Cerebellar nuclear complex (tissue), 1 donor: ENCODE results near the gene LCN6.
"Not testable (repeated sequence)": the region's sequence is repeated elsewhere in the genome, so short reads cannot be mapped to it uniquely, and the experiment has no call there.

Experiments
- DNase-seq, 2 experiments: peaks; one replicate each; lab custom pipeline; 2025; lab: John Stamatoyannopoulos, UW

The LCN6 gene

GRCh38 chr9:136709454-136710109 lies 38.7 kb downstream of the LCN6 start:
- DNase-seq = no peak

GRCh38 chr9:136707849-136708517 lies 40.3 kb downstream of the LCN6 start:
- DNase-seq = no peak

GRCh38 chr9:136707011-136707410 lies 41.3 kb downstream of the LCN6 start:
- DNase-seq = no peak

GRCh38 chr9:136705564-136705963 lies 42.8 kb downstream of the LCN6 start:
- DNase-seq = no peak

GRCh38 chr9:136704741-136705140 lies 43.6 kb downstream of the LCN6 start:
- DNase-seq = not testable (repeated sequence)

- no peak for DNase-seq
Observed at GRCh38 chr9:136703276-136703860, 45.0 kb downstream of the LCN6 start.

- DNase-seq = no peak
Observed at GRCh38 chr9:136701668-136702053, 46.7 kb downstream of the LCN6 start.

- no peak for DNase-seq
Observed at GRCh38 chr9:136700959-136701667, 47.2 kb downstream of the LCN6 start.

- no peak for DNase-seq
Observed at GRCh38 chr9:136700304-136700703, 48.0 kb downstream of the LCN6 start.

- no peak for DNase-seq
Observed at GRCh38 chr9:136698635-136699246, 49.6 kb downstream of the LCN6 start.

GRCh38 chr9:136697821-136698526 lies 50.4 kb downstream of the LCN6 start:
- no peak for DNase-seq

GRCh38 chr9:136697146-136697820 lies 51.0 kb downstream of the LCN6 start:
- no peak for DNase-seq

- no peak for DNase-seq
Observed at GRCh38 chr9:136696502-136696901, 51.8 kb downstream of the LCN6 start.

- no peak for DNase-seq
Observed at GRCh38 chr9:136695955-136696354, 52.4 kb downstream of the LCN6 start.

GRCh38 chr9:136695435-136695895 lies 52.9 kb downstream of the LCN6 start:
- peak in 1 of 2 experiments; percentile 29 for DNase-seq

GRCh38 chr9:136694872-136695247 lies 53.5 kb downstream of the LCN6 start:
- DNase-seq = no peak

- DNase-seq = no peak
Observed at GRCh38 chr9:136694163-136694871, 54.0 kb downstream of the LCN6 start.
